HEK293 (cell line): ENCODE measurements around the gene CFAP65.

Experiments used
- CTCF ChIA-PET: fragments of 350-600 bp; formaldehyde crosslinking; extraction: SDS; loops from one replicate; lab custom pipeline; 2021; ENCODE audit warnings: antibody characterized with exemption; lab: Yijun Ruan, JAX
- POLR2A ChIA-PET: fragments of 300-600 bp; formaldehyde crosslinking; extraction: SDS; loops from one replicate; lab custom pipeline; 2020; ENCODE audit warnings: antibody characterized with exemption, inconsistent platforms; lab: Yijun Ruan, JAX
- H3K27ac ChIP-seq: fragments of 200-500 bp; sonication (Bioruptor generic); 2 replicates; pipeline ENCODE4 v1.5.1; 2014; ENCODE audit warnings: low read depth, low read length, control low read depth, inconsistent platforms; ENCODE audit errors: extremely low read depth
- H3K36me3 ChIP-seq, 2 experiments: fragments of 200-500 bp in 1 of 2; sonication (Bioruptor generic) in 1 of 2; 1 replicate in 1 of 2; 2 replicates in 1 of 2; pipeline ENCODE4 v1.5.1; 2014 to 2017; ENCODE audit warnings: inconsistent platforms in 2 of 2, low read length in 2 of 2; ENCODE audit not compliant: control insufficient read depth in 2 of 2, insufficient read depth in 1 of 2
- H3K4me1 ChIP-seq: fragments of 200-500 bp; sonication (Bioruptor generic); 2 replicates; pipeline ENCODE4 v1.5.1; 2014; ENCODE audit warnings: mild to moderate bottlenecking, low read length, inconsistent platforms; ENCODE audit not compliant: control insufficient read depth, insufficient read depth
- H3K4me3 ChIP-seq: 2 replicates; pipeline ENCODE4 v1.5.1; 2011; ENCODE audit warnings: low read depth, mild to moderate bottlenecking, control low read depth, low read length, moderate library complexity
- H3K9me3 ChIP-seq: fragments of 200-500 bp; sonication (Bioruptor generic); 2 replicates; pipeline ENCODE4 v1.5.1; 2014; ENCODE audit warnings: low read depth, low read length, inconsistent platforms; ENCODE audit not compliant: control insufficient read depth, insufficient read depth
- GLIS1 ChIP-seq: fragments of 450-650 bp; formaldehyde crosslinking; IDR thresholded peaks from 2 replicates; pipeline ENCODE4 v1.5.1; 2016; ENCODE audit warnings: missing biosample characterization, missing genetic modification characterization
- GLIS2 ChIP-seq: fragments of 450-650 bp; formaldehyde crosslinking; IDR thresholded peaks from 2 replicates; pipeline ENCODE4 v1.5.1; 2016; ENCODE audit warnings: missing biosample characterization, missing genetic modification characterization
- KLF1 ChIP-seq: fragments of 450-650 bp; formaldehyde crosslinking; IDR thresholded peaks from 2 replicates; pipeline ENCODE4 v1.5.1; 2016; ENCODE audit warnings: missing biosample characterization, missing genetic modification characterization
- KLF9 ChIP-seq: fragments of 450-650 bp; formaldehyde crosslinking; IDR thresholded peaks from 2 replicates; pipeline ENCODE4 v1.5.1; 2016; ENCODE audit warnings: missing biosample characterization, missing genetic modification characterization, low read depth
- OVOL3 ChIP-seq: fragments of 450-650 bp; formaldehyde crosslinking; IDR thresholded peaks from 2 replicates; pipeline ENCODE4 v1.5.1; 2016; ENCODE audit warnings: missing biosample characterization, missing genetic modification characterization
- ZBTB20 ChIP-seq: fragments of 450-650 bp; formaldehyde crosslinking; IDR thresholded peaks from 2 replicates; pipeline ENCODE4 v1.5.1; 2016; ENCODE audit warnings: missing biosample characterization, missing genetic modification characterization
- ZBTB26 ChIP-seq: fragments of 450-650 bp; formaldehyde crosslinking; optimal IDR thresholded peaks from 2 replicates; pipeline ENCODE3; 2016; ENCODE audit warnings: missing biosample characterization, mild to moderate bottlenecking, missing genetic modification characterization
- ZFHX2 ChIP-seq: fragments of 450-650 bp; formaldehyde crosslinking; conservative IDR thresholded peaks from 2 replicates; pipeline ENCODE4 v1.5.1; 2016; ENCODE audit warnings: missing biosample characterization, missing genetic modification characterization
- ZFP3 ChIP-seq: fragments of 450-650 bp; formaldehyde crosslinking; IDR thresholded peaks from 2 replicates; pipeline ENCODE4 v1.5.1; 2016; ENCODE audit warnings: low read depth, missing biosample characterization, missing genetic modification characterization
- ZIC2 ChIP-seq: fragments of 450-650 bp; formaldehyde crosslinking; IDR thresholded peaks from 2 replicates; pipeline ENCODE4 v1.5.1; 2016; ENCODE audit warnings: missing biosample characterization, missing genetic modification characterization
- ZNF112 ChIP-seq: fragments of 450-650 bp; formaldehyde crosslinking; IDR thresholded peaks from 2 replicates; pipeline ENCODE4 v1.5.0; 2017; ENCODE audit warnings: missing biosample characterization, missing genetic modification characterization
- ZNF121 ChIP-seq: fragments of 450-650 bp; formaldehyde crosslinking; IDR thresholded peaks from 2 replicates; pipeline ENCODE4 v1.5.1; 2016; ENCODE audit warnings: missing biosample characterization, missing genetic modification characterization
- ZNF292 ChIP-seq: fragments of 450-650 bp; formaldehyde crosslinking; IDR thresholded peaks from 2 replicates; pipeline ENCODE4 v1.5.1; 2016; ENCODE audit warnings: low read depth, missing biosample characterization, missing genetic modification characterization, borderline replicate concordance
- ZNF341 ChIP-seq: fragments of 450-650 bp; formaldehyde crosslinking; IDR thresholded peaks from 2 replicates; pipeline ENCODE4; 2016; ENCODE audit warnings: low read depth, missing biosample characterization, missing genetic modification characterization
- ZNF398 ChIP-seq: fragments of 450-650 bp; formaldehyde crosslinking; IDR thresholded peaks from 2 replicates; pipeline ENCODE4 v1.5.1; 2017; ENCODE audit warnings: missing biosample characterization, missing genetic modification characterization
- ZNF449 ChIP-seq: fragments of 450-650 bp; formaldehyde crosslinking; IDR thresholded peaks from 2 replicates; pipeline ENCODE4 v1.5.1; 2017; ENCODE audit warnings: missing biosample characterization, mild to moderate bottlenecking, missing genetic modification characterization, moderate library complexity
- ZNF521 ChIP-seq: fragments of 450-650 bp; formaldehyde crosslinking; IDR thresholded peaks from 2 replicates; pipeline ENCODE4 v1.5.1; 2017; ENCODE audit warnings: missing biosample characterization, mild to moderate bottlenecking, missing genetic modification characterization
- ZNF660 ChIP-seq: fragments of 450-650 bp; IDR thresholded peaks from 2 replicates; pipeline ENCODE4 v1.5.1; 2018; ENCODE audit warnings: missing biosample characterization, mild to moderate bottlenecking, missing genetic modification characterization
- ZNF704 ChIP-seq: fragments of 450-650 bp; formaldehyde crosslinking; IDR thresholded peaks from 2 replicates; pipeline ENCODE4 v1.5.1; 2016; ENCODE audit warnings: missing biosample characterization, missing genetic modification characterization
- ZNF777 ChIP-seq: fragments of 450-650 bp; formaldehyde crosslinking; IDR thresholded peaks from 2 replicates; pipeline ENCODE4 v1.5.1; 2017; ENCODE audit warnings: missing biosample characterization, missing genetic modification characterization, borderline replicate concordance

CFAP65 gene

GRCh38 chr2:219065484-219065883, 24.2 kb upstream of the CFAP65 start:
- ChIA-PET POLR2A (no interaction called here), CTCF (interaction anchor here (0.6 to 6.1 kb wide), 7 partner anchors 8 to 94 kb away, joined by 3 to 66 read pairs (median 4); partner anchors contain the start of gene NHEJ1)
- Histone ChIP-seq H3K9me3 (no peaks in the 10 kb centered on the region), H3K36me3 (no peaks in the 10 kb centered on the region), H3K4me1 (no peaks in the 10 kb centered on the region), H3K27ac (no peak overlapping the region), H3K4me3 (no peak overlapping the region)
- TF ChIP-seq ZNF521 (tag by site-specific recombination) (no peak), ZFP3 (tag by site-specific recombination) (no peak), ZNF777 (no peak)

- no peak overlapping the region for H3K27ac ChIP-seq
- H3K36me3 ChIP-seq: no peaks in the 10 kb centered on the region
- ChIA-PET POLR2A (interaction anchor here (1.4 kb wide), 1 partner anchor 42 kb away, joined by 3 read pairs; no protein-coding TSS in a partner anchor), CTCF (interaction anchor here (0.6 to 6.1 kb wide), 10 partner anchors 11 to 98 kb away, joined by 3 to 66 read pairs (median 5); partner anchors contain the start of gene CFAP65)
- H3K4me1 ChIP-seq: no peaks in the 10 kb centered on the region; the same call in 1 of the 2 replicates
- H3K9me3 ChIP-seq: no peaks in the 10 kb centered on the region
- no peak for TF ChIP-seq OVOL3 (tag by site-specific recombination)
- no peak for TF ChIP-seq KLF9 (tag by site-specific recombination)
- TF ChIP-seq ZFHX2 (tag by site-specific recombination): no peak
- TF ChIP-seq ZNF660 (tag by site-specific recombination): no peak
- no peak for TF ChIP-seq ZNF704 (tag by site-specific recombination)
- TF ChIP-seq ZNF112 (tag by site-specific recombination): no peak
- TF ChIP-seq ZNF449 (tag by site-specific recombination): no peak
- TF ChIP-seq ZNF398 (tag by site-specific recombination): no peak
- TF ChIP-seq ZNF292 (tag by site-specific recombination): no peak
- H3K4me3 ChIP-seq: no peak overlapping the region
Measured at GRCh38 chr2:219062081-219062480, 20.8 kb upstream of the CFAP65 start.

- Histone ChIP-seq H3K4me1 (no peaks in the 10 kb centered on the region; the same call in 1 of the 2 replicates), H3K36me3 (no peaks in the 10 kb centered on the region), H3K27ac (no peak within 1 kb of the TSS), H3K4me3 (peak within 1 kb of the TSS; percentile 36), H3K9me3 (no peaks in the 10 kb centered on the region)
- CTCF ChIA-PET: interaction anchor here (0.5 to 6.1 kb wide), 13 partner anchors 12 to 337 kb away, joined by 3 to 66 read pairs (median 5); partner anchors contain the start of gene CFAP65
- TF ChIP-seq ZIC2 (tag by site-specific recombination) (peak; percentile 49; the same call in 1 of the 2 replicates), KLF1 (tag by site-specific recombination) (0 out of 2 replicates have a peak, but pooled peaks have one; percentile 12), ZNF341 (tag by site-specific recombination) (no peak), ZBTB26 (peak; percentile 25), GLIS1 (tag by site-specific recombination) (peak; percentile 7; the same call in 1 of the 2 replicates), ZNF121 (tag by site-specific recombination) (no peak), ZFHX2 (tag by site-specific recombination) (0 out of 2 replicates have a peak, but pooled peaks have one; percentile 8), ZBTB20 (tag by site-specific recombination) (peak; percentile 59; the same call in 1 of the 2 replicates), GLIS2 (peak; percentile 41; the same call in 1 of the 2 replicates)
- POLR2A ChIA-PET: interaction anchor here (1.4 kb wide), 1 partner anchor 43 kb away, joined by 3 read pairs; no protein-coding TSS in a partner anchor
Measured at GRCh38 chr2:219060821-219061791, 19.8 kb upstream of the CFAP65 start, which contains the start of gene IHH. Gene IHH, minus strand, starts transcription at chr2:219060921. Its CDS starts 454 bp downstream, at chr2:219060467.
